ENCODE measurements around the gene MACF1. TPM values are rescaled to one million over a fixed set of nuclear protein-coding genes. Genes with fewer than 3 reads are reported as not detected.

MACF1 gene
- total RNA-seq, 1 experiment from 2014 or later = 190 TPM

- H3K27ac Mint-ChIP-seq = no peak overlapping the region
- H3K4me1 Mint-ChIP-seq = no peaks in the 10 kb centered on the region
- H4K5ac ChIP-seq (ENCODE audit: insufficient read length, low read depth, low read length) = no peak overlapping the region
- H2BK5ac ChIP-seq (ENCODE audit: insufficient read length, low read length) = no peak overlapping the region
- H3K18ac ChIP-seq (ENCODE audit: insufficient read length, low read depth, low read length) = no peak overlapping the region
- peaks cover 62 to 89% (median 88%) of the 10 kb centered on the region in 3 experiments for H3K36me3 Mint-ChIP-seq (ENCODE audit: insufficient read depth in 1 of 3, low read depth in 3 of 3)
- H4K20me1 ChIP-seq (ENCODE audit: control insufficient read depth, insufficient read depth, insufficient read length) = no peaks in the 10 kb centered on the region
- no peaks in the 10 kb centered on the region for H3K4me1 ChIP-seq (ENCODE audit: insufficient read depth, low read length)
- DNase-seq = no peak
- no peaks in the 10 kb centered on the region for H3K23me2 ChIP-seq (ENCODE audit: insufficient read length, low read depth, low read length, poor library complexity, severe bottlenecking)
- no peaks in the 10 kb centered on the region; the same call in 1 of the 2 replicates for H3K27me3 Mint-ChIP-seq (ENCODE audit: low read depth)
- no peak for TF ChIP-seq CTCF (conservative IDR thresholded peaks at IDR 0.05)
- H4K91ac ChIP-seq (ENCODE audit: insufficient read length, low read depth, low read length) = no peak overlapping the region
- H3K9me3 Mint-ChIP-seq = no peaks in the 10 kb centered on the region
- H2BK12ac ChIP-seq (ENCODE audit: insufficient read length, low read depth, low read length) = no peak overlapping the region
- H2AK5ac ChIP-seq (ENCODE audit: insufficient read length, low read length) = no peak overlapping the region
- H3K27ac ChIP-seq (ENCODE audit: insufficient read length, low read depth, low read length) = no peak overlapping the region
- no peak overlapping the region for H2AFZ ChIP-seq (ENCODE audit: low read length)
- no peaks in the 10 kb centered on the region for H3K27me3 ChIP-seq (ENCODE audit: insufficient read depth, low read length)
- no peak overlapping the region for H3K14ac ChIP-seq (ENCODE audit: insufficient read depth, low read length)
- H4K8ac ChIP-seq (replicated peaks; ENCODE audit: insufficient read length, low read depth, low read length) = no peak overlapping the region
- H3K4ac ChIP-seq (ENCODE audit: low read depth, low read length) = no peak overlapping the region
- no peak overlapping the region for H3T11ph ChIP-seq (ENCODE audit: low read length)
- H3K79me1 ChIP-seq (ENCODE audit: insufficient read depth, low read depth, low read length, poor library complexity, severe bottlenecking) = no peaks in the 10 kb centered on the region
- H3K9ac ChIP-seq (ENCODE audit: extremely low read depth, insufficient read length, low read length) = no peak overlapping the region
- no CpG with 5 or more reads among the region's 2 CpGs for WGBS (ENCODE audit: extremely low coverage, insufficient read length, low lambda C conversion rate)
- no peak overlapping the region for H3K56ac ChIP-seq (ENCODE audit: insufficient read length, low read depth, low read length)
- no peak overlapping the region for H3K4me3 Mint-ChIP-seq
- no peak overlapping the region for H3K4me2 ChIP-seq (ENCODE audit: insufficient read depth, insufficient read length, low read length)
- H3K9me3 ChIP-seq (ENCODE audit: control insufficient read depth, low read depth, low read length) = no peaks in the 10 kb centered on the region
- H2BK15ac ChIP-seq (ENCODE audit: low read depth, low read length) = no peak overlapping the region
- H2BK120ac ChIP-seq (ENCODE audit: low read depth, low read length, poor library complexity, severe bottlenecking) = no peak overlapping the region
- no peak overlapping the region for H2BK20ac ChIP-seq (ENCODE audit: low read depth, low read length, poor library complexity, severe bottlenecking)
- H3K79me2 ChIP-seq (ENCODE audit: insufficient read depth, low read length) = no peaks in the 10 kb centered on the region
- no peak overlapping the region for H3K23ac ChIP-seq (ENCODE audit: insufficient read length, low read depth, low read length)
Measured at GRCh38 chr1:39445573-39445972, 241.1 kb downstream of the MACF1 start.
